Motor neuron (in vitro differentiated cells): ENCODE measurements around the gene CAST. TPM values are rescaled to one million over a fixed set of nuclear protein-coding genes. Genes with fewer than 3 reads are reported as not detected.

ENCODE experiments used
- ATAC-seq, 8 experiments: fragments of 200-7000 bp; cut with Tn5 transposase; replicated peaks in 6 of 8; 2 replicates each; pipeline ENCODE4 v1.8.0; 2021; ENCODE audit warnings: mild to moderate bottlenecking in 8 of 8, moderate library complexity in 8 of 8
- H3K27ac ChIP-seq, 2 donors: fragments of 250-450 bp; sonication (Bioruptor Pico); 2 replicates each; pipeline ENCODE4 v1.9.0; 2021; ENCODE audit warnings: antibody characterized with exemption in 2 of 2, mild to moderate bottlenecking in 2 of 2, moderate library complexity in 1 of 2
- H3K4me1 ChIP-seq, 2 donors: fragments of 250-450 bp; sonication (Bioruptor Pico); replicated peaks in 1 of 2; 2 replicates each; pipeline ENCODE4 v1.6.1; 2021; ENCODE audit warnings: antibody characterized with exemption in 2 of 2, mild to moderate bottlenecking in 2 of 2, moderate library complexity in 1 of 2
- H3K4me3 ChIP-seq, 5 donors: fragments of 250-450 bp; sonication (Bioruptor Pico); 2 replicates each; pipeline ENCODE4 v1.9.0; 2021; ENCODE audit warnings: antibody characterized with exemption in 5 of 5, mild to moderate bottlenecking in 5 of 5, moderate library complexity in 4 of 5
- WGBS, 10 experiments: fragments of 450-650 bp; shearing (Covaris generic); methylation state at CpG; one replicate each; pipeline ENCODE4 v1.0.0; 2022; 5-methylcytosine and 5-hydroxymethylcytosine counted together
- in situ Hi-C, 9 experiments: fragments of 400-800 bp; cut with MboI; loops; one replicate each; pipeline ENCODE4 v1.15.0; 2021; ENCODE audit warnings: low sequenced_read_pairs in 9 of 9, low pct_unique_long_range_greater_than_20kb in 2 of 9; ENCODE audit not compliant: unreplicated experiment in 9 of 9
- total RNA-seq, 8 experiments: library from RNA; unstranded; fragments of 300-600 nt; gene quantifications; 2 replicates each; pipeline versions ENCODE4 v1.2.3 to v1.2.4, GENCODE V29; 2022

Gene CAST
- total RNA-seq, 8 experiments from 2014 or later = 18.3 to 104 (median 41.3) TPM

DNA sequence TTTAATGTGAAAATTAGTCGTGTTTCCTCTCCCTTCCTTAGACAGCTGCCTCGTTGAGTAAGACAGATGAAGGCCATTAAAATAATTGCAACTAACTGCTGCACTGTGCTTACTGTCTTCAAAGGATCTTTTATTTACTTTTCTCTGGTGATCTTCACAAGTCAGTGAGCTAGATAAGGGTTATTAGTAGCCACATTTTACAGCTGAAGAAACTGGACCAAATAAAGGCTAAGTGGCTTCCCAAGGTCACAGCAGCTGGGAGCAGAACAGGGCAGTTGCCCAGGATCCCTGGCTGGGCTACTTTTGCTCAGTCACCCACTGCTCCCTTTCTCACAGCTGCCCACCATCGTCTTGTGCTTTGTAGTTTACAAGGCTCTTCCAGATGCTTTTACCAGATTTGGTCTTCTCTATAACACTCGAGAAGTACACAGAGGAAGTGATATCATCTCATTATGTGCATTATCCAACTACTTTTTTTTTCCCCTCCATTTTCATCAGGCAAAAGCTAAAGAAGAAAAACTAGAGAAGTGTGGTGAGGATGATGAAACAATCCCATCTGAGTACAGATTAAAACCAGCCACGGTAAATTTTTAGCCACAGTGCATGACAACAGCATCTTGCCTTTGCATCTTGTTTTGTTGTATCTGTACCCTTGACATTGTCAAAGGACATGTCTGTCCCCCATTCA is 83.8 kb downstream of the CAST start:
- in situ Hi-C loops = loop anchor here in 2 of 9 experiments (25.0 kb wide), 2 partner anchors 134 to 416 kb away; no protein-coding TSS in a partner anchor
- H3K4me3 ChIP-seq = no peak overlapping the region
- no peak overlapping the region for H3K27ac ChIP-seq
- peak in 3 of 8 experiments; percentile 10 to 37 (median 23) for ATAC-seq
- H3K4me1 ChIP-seq = peaks cover 0 to 8% of the 10 kb centered on the region in 2 donors
- WGBS, 10 experiments = 9 to 100% (median 51%) methylated on average over 1 to 4 of the region's 5 CpGs

DNA sequence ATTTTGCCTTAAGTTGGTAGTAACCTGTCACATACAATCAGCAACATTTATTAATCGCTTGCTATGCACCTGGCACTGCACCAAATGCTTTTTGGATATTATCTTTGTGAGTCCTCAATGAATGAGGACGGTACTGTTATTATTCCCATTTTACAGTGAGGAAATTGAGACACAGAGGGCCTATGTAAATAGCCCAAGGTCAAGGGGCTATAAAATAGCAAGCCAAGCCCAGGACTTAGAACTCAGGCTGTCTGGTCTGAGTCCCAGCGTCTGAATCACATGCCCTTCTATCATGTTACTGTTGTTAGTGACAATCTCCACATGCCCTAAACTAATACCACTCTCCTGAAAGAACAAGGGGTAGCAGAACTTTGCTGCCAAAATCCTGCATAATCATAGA is 85.5 kb downstream of the CAST start:
- Histone ChIP-seq H3K27ac (no peak overlapping the region), H3K4me3 (no peak overlapping the region), H3K4me1 (peaks cover 0 to 11% of the 10 kb centered on the region in 2 donors)
- WGBS, 10 experiments = 44 to 100% (median 85%) methylated on average over 1 to 3 of the region's 3 CpGs
- in situ Hi-C loops = loop anchor here in 2 of 9 experiments (25.0 kb wide), 2 partner anchors 135 to 415 kb away; no protein-coding TSS in a partner anchor
- peak in 1 of 8 experiments; percentile 10 for ATAC-seq

DNA sequence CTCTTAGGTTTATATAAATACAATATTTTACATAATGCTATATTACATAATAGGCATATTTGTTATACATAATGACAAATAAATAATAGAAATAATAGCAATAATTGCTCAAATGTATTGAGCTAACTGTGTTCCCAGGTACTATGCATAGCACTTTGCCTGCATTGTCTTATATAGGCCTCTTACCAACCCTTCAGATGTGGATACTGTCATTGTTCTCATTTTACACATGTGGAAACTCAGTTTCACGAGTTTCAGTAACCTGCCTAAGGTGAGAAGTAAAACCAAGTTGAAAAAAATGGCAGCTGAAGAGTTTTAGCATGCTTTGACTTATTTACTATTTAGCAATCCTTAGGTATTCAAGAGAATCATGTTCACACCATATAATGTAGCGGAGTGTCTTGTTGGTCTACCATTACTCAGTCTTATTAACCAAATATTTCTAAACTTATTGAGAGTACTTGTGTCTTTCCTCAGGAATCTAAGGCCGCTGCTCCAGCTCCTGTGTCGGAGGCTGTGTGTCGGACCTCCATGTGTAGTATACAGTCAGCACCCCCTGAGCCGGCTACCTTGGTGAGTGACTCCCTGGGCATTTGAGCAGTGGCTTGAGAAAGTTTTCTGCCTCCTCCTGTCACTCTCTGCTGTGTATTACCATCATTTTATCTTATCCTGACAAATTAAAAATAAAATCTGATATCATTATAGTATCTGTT is 88.1 kb downstream of the CAST start:
- Histone ChIP-seq H3K27ac (no peak overlapping the region), H3K4me1 (peaks cover 3 to 11% of the 10 kb centered on the region in 2 donors), H3K4me3 (no peak overlapping the region)
- in situ Hi-C loops = loop anchor here in 6 of 9 experiments (10.0 to 25.0 kb wide), 2 partner anchors 412 to 415 kb away; no protein-coding TSS in a partner anchor
- ATAC-seq = no peak
- 93 to 100% (median 96%) methylated on average over 1 to 6 of the region's 6 CpGs for WGBS, 10 experiments

DNA sequence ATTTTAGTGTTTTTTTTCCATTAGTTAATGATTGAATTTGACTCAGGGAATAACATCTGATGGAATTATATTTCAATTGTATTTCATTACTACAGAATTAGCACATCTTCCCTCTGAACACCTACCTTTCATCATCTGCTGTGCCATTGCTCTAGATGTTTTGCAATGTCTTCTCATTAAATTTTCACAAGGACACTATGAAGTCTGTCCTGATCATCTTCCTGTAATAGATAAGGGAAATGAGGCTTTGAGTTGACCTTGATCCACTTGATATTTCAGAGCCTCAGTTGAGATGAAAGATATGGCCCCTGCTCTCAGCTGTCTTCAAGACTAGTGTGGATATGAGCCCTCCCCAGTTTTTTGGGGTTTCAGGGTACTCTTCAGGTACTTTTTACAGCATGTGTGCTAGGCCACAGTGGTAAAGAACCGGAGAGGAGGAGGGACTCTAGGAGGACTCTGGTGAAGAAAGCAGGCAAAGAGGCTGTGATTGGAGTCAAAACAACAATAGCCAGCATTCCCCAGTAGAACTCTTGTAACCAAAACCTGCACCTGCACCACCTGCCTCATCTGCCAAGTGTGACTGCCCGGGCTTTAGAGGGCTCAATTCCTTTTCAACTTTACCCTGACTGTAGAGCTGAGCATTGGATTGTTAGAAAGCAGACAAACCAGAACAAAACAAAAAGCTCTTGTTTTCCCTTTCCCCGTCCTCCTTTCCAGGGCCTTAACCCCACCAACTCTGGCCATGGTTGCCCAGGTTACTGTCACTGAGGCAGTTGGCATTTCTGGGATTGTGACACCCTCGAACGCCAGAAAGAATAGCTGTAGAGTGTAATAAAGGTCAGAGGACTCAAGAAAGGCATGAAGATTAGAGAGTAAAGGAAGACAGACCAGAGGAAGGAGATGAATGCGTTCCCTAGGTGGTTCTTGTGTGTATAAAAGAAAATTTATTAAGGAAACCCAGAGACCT is 89.3 kb downstream of the CAST start:
- WGBS, 10 experiments = 0 to 64% (median 13%) methylated on average over 1 to 6 of the region's 6 CpGs; no CpG with 5 or more reads in 1 of the 10 experiments
- peaks cover 3 to 11% of the 10 kb centered on the region in 2 donors for H3K4me1 ChIP-seq
- in situ Hi-C loops = loop anchor here in 6 of 9 experiments (10.0 to 25.0 kb wide), 2 partner anchors 411 to 413 kb away; no protein-coding TSS in a partner anchor
- no peak overlapping the region for H3K4me3 ChIP-seq
- peak in 5 of 8 experiments; percentile 77 to 96 (median 92) for ATAC-seq
- peak overlapping the region in 1 of 2 donors; percentile 47 for H3K27ac ChIP-seq

DNA sequence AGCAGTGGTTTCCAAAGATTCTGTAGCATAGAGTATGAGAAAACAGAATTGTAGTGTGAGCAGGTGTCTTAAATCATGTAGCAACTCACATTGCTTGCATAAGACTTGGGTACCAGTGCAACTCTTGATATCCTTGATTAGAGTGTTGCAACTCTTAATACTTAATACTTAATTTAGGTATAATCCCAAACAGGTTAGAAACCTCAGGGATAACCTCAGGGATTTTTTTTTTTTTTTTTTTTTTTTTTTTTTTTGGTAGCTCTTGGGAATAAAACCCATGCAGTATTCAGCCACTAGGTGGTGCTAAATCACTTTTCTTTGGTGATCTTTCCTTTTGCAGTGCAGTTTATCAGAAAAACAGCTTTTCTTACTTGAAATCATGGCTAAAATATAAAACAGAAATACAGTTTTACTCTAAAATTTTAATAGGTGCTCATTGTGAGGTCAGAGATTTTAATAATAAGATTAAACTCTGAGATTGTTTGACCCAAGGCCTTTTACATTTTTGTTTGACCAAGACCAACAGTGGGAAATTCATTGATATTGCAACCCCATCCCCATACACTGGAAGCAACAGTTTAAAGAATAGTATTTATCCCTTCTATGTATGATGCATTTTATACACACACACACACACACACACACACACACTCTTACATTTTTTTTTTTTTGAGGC is 90.3 kb downstream of the CAST start:
- ATAC-seq = peak in 2 of 8 experiments; percentile 5 to 29

GRCh38 chr5:96753017-96753397 is 90.8 kb downstream of the CAST start:
- 87 to 100% (median 97%) methylated on average over 1 to 4 of the region's 4 CpGs; no CpG with 5 or more reads in 2 of the 10 experiments for WGBS, 10 experiments

More for the DNA sequence above, 90.3 kb downstream of the CAST start:
- H3K4me1 ChIP-seq = peaks cover 3 to 11% of the 10 kb centered on the region in 2 donors
- in situ Hi-C loops = loop anchor here in 6 of 9 experiments (10.0 to 25.0 kb wide), 2 partner anchors 410 to 412 kb away; no protein-coding TSS in a partner anchor
- peak overlapping the region in 1 of 2 donors; percentile 46 for H3K27ac ChIP-seq
- H3K4me3 ChIP-seq = no peak overlapping the region

GRCh38 chr5:96753848-96754247 is 91.7 kb downstream of the CAST start:
- Histone ChIP-seq H3K4me1 (peaks cover 3 to 11% of the 10 kb centered on the region in 2 donors), H3K4me3 (no peak overlapping the region), H3K27ac (no peak overlapping the region)
- no peak for ATAC-seq
- 17 to 100% (median 39%) methylated on average over 1 to 4 of the region's 4 CpGs; no CpG with 5 or more reads in 2 of the 10 experiments for WGBS, 10 experiments
- in situ Hi-C loops = loop anchor here in 6 of 9 experiments (10.0 to 25.0 kb wide), 2 partner anchors 408 to 411 kb away; no protein-coding TSS in a partner anchor

More at GRCh38 chr5:96753017-96753397, 90.8 kb downstream of the CAST start:
- in situ Hi-C loops = loop anchor here in 6 of 9 experiments (10.0 to 25.0 kb wide), 2 partner anchors 409 to 412 kb away; no protein-coding TSS in a partner anchor
- peaks cover 3 to 11% of the 10 kb centered on the region in 2 donors for H3K4me1 ChIP-seq
- no peak for ATAC-seq
- no peak overlapping the region for H3K4me3 ChIP-seq
- no peak overlapping the region for H3K27ac ChIP-seq

DNA sequence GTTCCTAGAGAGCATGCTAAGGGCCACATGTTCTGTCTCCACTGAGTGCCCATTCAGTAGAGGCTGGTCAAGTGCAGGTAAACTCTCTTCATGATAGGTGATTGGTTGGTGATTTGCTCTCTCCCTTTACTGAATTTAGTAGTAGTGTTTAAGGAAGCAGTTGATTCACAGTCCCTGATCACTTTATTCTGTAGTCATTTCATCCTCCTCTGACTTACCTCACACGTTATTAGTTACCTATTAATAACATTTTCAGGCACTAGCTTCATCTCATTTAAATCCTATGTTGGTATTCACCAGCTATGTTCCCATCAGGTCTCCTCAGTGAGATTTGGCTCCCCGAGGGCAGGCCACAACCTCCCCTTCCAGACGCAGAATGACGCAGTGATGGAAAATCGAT is 93.7 kb downstream of the CAST start:
- H3K4me1 ChIP-seq = peaks cover 3 to 11% of the 10 kb centered on the region in 2 donors
- in situ Hi-C loops = loop anchor here in 6 of 9 experiments (10.0 to 25.0 kb wide), 2 partner anchors 406 to 409 kb away; no protein-coding TSS in a partner anchor
- H3K27ac ChIP-seq = no peak overlapping the region
- no peak for ATAC-seq
- H3K4me3 ChIP-seq = no peak overlapping the region
- WGBS, 10 experiments = 65 to 100% (median 80%) methylated on average over 1 to 5 of the region's 5 CpGs; no CpG with 5 or more reads in 3 of the 10 experiments

DNA sequence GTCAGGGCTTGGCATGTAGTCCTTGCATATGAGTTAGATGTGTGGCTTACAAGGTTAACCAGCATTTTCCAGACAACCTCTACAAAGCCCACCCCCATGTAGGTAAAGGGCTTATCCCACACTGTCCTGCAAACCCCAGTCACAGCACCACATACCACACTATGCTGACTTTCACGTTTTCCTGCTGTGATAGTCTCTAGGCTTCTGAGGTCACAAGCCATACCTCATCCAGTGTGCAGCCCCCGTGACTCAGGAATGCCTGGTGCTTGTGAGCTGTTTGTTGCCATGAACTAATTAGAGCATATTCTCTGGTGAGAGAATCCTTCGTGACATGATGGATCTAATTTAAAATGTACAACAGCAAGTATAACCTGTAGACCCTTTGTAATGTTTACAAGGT is 94.8 kb downstream of the CAST start:
- 58 to 100% (median 80%) methylated on average over 1 to 3 of the region's 3 CpGs; no CpG with 5 or more reads in 3 of the 10 experiments for whole genome bisulfite sequencing, 10 experiments
- Histone ChIP-seq H3K4me3 (no peak overlapping the region), H3K27ac (no peak overlapping the region), H3K4me1 (peaks cover 3% of the 10 kb centered on the region in 2 donors)
- ATAC-seq = no peak
- in situ Hi-C loops = loop anchor here in 6 of 9 experiments (10.0 to 25.0 kb wide), 2 partner anchors 405 to 408 kb away; no protein-coding TSS in a partner anchor

DNA sequence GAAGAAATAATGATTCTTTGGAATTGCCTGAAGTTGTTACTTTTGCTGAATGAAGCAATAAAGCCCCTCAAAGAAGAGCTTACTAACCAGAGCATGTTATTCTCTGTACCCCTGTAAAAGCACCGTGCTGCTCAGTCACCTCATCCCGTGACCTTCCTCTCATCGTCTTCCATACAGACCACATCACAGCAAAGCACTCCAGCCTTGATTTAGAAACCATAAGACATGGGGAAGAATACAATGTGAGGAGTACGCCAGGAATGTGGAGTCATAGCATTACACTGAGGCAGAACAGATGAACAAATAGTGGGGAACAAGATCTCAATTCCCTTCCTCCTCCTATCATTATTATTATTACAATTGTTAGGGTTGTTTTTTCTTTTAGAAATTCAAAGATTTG is 96.4 kb downstream of the CAST start:
- Histone ChIP-seq H3K4me3 (no peak overlapping the region), H3K4me1 (peaks cover 5 to 13% of the 10 kb centered on the region in 2 donors), H3K27ac (no peak overlapping the region)
- WGBS, 10 experiments = 40 to 94% (median 85%) methylated on average over 1 to 4 of the region's 4 CpGs; no CpG with 5 or more reads in 2 of the 10 experiments
- in situ Hi-C loops = loop anchor here in 6 of 9 experiments (10.0 to 25.0 kb wide), 2 partner anchors 404 to 406 kb away; no protein-coding TSS in a partner anchor
- ATAC-seq = no peak

GRCh38 chr5:96761618-96762017 is 99.4 kb downstream of the CAST start:
- ATAC-seq = peak in 2 of 8 experiments; percentile 11 to 47
- WGBS, 10 experiments = 15 to 95% (median 83%) methylated on average over 1 to 4 of the region's 4 CpGs
- H3K4me1 ChIP-seq = peaks cover 5 to 10% of the 10 kb centered on the region in 2 donors
- no peak overlapping the region for H3K27ac ChIP-seq
- in situ Hi-C loops = loop anchor here in 5 of 9 experiments (25.0 kb wide), 1 partner anchor 401 kb away; no protein-coding TSS in a partner anchor
- no peak overlapping the region for H3K4me3 ChIP-seq
